Uterus (tissue), 2 donors: ENCODE measurements around the gene GEMIN5.

Source experiments
- CTCF ChIP-seq, 4 experiments: fragments of 200-600 bp in 2 of 4; fragments of 450-650 bp in 2 of 4; sonication (generic) in 2 of 4; IDR thresholded peaks; one replicate each; pipeline ENCODE4 v1.5.1; 2016 to 2019; ENCODE audit warnings: antibody characterized with exemption in 4 of 4, mild to moderate bottlenecking in 2 of 4, moderate library complexity in 1 of 4
- POLR2A ChIP-seq, 2 donors: fragments of 450-650 bp; IDR thresholded peaks; one replicate each; pipeline ENCODE4 v1.6.1; 2016; ENCODE audit warnings: antibody characterized with exemption in 2 of 2, mild to moderate bottlenecking in 1 of 2, moderate library complexity in 1 of 2

GRCh38 chr5:154898210-154898609 lies 39.8 kb downstream of the GEMIN5 start:
- no peak for TF ChIP-seq CTCF (IDR thresholded peaks at IDR 0.05)
- TF ChIP-seq POLR2A (IDR thresholded peaks at IDR 0.05): no peak
